KMS-11 (cell line): ENCODE results near the gene MFAP5.
"Not testable (repeated sequence)": the region's sequence is repeated elsewhere in the genome, so short reads cannot be mapped to it uniquely, and the experiment has no call there.

Source experiments
- H2AFZ ChIP-seq: fragments of 200-600 bp; sonication (generic); 2 replicates; pipeline ENCODE4 v1.6.1; 2016; ENCODE audit warnings: antibody characterized with exemption, mixed run types, low read depth
- H3K27ac ChIP-seq: fragments of 200-600 bp; sonication (generic); 2 replicates; pipeline ENCODE4 v1.6.1; 2016; ENCODE audit warnings: mild to moderate bottlenecking, mixed run types
- H3K27me3 ChIP-seq: fragments of 200-600 bp; sonication (generic); 2 replicates; pipeline ENCODE4 v1.6.1; 2017; ENCODE audit warnings: mild to moderate bottlenecking, low read depth, mixed run types, moderate library complexity; ENCODE audit not compliant: insufficient read depth
- H3K36me3 ChIP-seq: fragments of 200-600 bp; sonication (generic); 2 replicates; pipeline ENCODE4 v1.6.1; 2017; ENCODE audit warnings: mild to moderate bottlenecking, mixed run types; ENCODE audit not compliant: insufficient read depth
- H3K4me1 ChIP-seq: fragments of 200-600 bp; sonication (generic); 2 replicates; pipeline ENCODE4 v1.6.1; 2016; ENCODE audit warnings: mild to moderate bottlenecking, low read depth, mixed run types; ENCODE audit not compliant: poor library complexity, severe bottlenecking
- H3K4me2 ChIP-seq: fragments of 200-600 bp; sonication (generic); 2 replicates; pipeline ENCODE4 v1.7.0; 2016; ENCODE audit warnings: mild to moderate bottlenecking, mixed run types
- H3K4me3 ChIP-seq: fragments of 200-600 bp; sonication (generic); IDR thresholded peaks from 2 replicates; pipeline ENCODE4 v1.6.1; 2017; ENCODE audit warnings: low read depth, low read length, mixed read lengths; ENCODE audit not compliant: insufficient read depth
- H3K79me2 ChIP-seq: fragments of 200-600 bp; sonication (generic); 2 replicates; pipeline ENCODE4 v1.6.1; 2016; ENCODE audit warnings: low read depth, mixed run types; ENCODE audit not compliant: insufficient read depth
- H3K9ac ChIP-seq: fragments of 200-600 bp; sonication (generic); 2 replicates; pipeline ENCODE4 v1.6.1; 2016; ENCODE audit warnings: mild to moderate bottlenecking, mixed run types
- H4K20me1 ChIP-seq: fragments of 200-600 bp; sonication (generic); 2 replicates; pipeline ENCODE4 v1.6.1; 2016; ENCODE audit warnings: mild to moderate bottlenecking, mixed run types; ENCODE audit not compliant: insufficient read depth
- TF ChIP-seq, protein P1 (sequence below): fragments of 200-600 bp; sonication (generic); conservative IDR thresholded peaks from 2 replicates; pipeline ENCODE4 v1.6.1; 2017; ENCODE audit warnings: low read depth, mild to moderate bottlenecking, antibody characterized with exemption, low read length, moderate library complexity, mixed read lengths

Gene MFAP5

DNA sequence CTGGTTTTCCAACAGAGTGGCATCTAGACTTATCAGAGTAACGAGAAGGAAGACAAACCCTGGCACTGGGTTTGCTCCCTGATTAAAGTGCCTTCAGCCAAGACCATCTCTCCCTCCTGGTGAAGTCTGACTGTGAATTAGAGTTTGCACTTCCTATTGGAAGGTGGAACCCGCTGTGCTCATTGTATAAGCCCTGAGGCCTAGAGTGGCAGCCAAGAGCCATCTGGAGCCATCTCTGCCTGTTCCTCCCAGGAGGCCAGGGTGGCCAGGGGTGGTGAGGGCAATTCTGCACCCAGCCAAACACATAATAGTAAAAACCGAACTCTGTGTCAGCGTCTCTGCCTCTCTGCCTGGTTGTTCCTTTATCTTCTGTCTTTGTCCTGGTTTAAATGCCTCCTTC is 25.0 kb downstream of the MFAP5 start:
- Histone ChIP-seq H3K4me2 (no peak overlapping the region), H3K27ac (no peak overlapping the region), H4K20me1 (no peaks in the 10 kb centered on the region), H3K79me2 (no peaks in the 10 kb centered on the region), H3K4me3 (no peak overlapping the region), H3K9ac (no peak overlapping the region), H2AFZ (no peak overlapping the region), H3K4me1 (no peaks in the 10 kb centered on the region), H3K36me3 (no peaks in the 10 kb centered on the region), H3K27me3 (no peaks in the 10 kb centered on the region)
- TF ChIP-seq, protein P1, sequence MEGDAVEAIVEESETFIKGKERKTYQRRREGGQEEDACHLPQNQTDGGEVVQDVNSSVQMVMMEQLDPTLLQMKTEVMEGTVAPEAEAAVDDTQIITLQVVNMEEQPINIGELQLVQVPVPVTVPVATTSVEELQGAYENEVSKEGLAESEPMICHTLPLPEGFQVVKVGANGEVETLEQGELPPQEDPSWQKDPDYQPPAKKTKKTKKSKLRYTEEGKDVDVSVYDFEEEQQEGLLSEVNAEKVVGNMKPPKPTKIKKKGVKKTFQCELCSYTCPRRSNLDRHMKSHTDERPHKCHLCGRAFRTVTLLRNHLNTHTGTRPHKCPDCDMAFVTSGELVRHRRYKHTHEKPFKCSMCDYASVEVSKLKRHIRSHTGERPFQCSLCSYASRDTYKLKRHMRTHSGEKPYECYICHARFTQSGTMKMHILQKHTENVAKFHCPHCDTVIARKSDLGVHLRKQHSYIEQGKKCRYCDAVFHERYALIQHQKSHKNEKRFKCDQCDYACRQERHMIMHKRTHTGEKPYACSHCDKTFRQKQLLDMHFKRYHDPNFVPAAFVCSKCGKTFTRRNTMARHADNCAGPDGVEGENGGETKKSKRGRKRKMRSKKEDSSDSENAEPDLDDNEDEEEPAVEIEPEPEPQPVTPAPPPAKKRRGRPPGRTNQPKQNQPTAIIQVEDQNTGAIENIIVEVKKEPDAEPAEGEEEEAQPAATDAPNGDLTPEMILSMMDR, result no peak

DNA sequence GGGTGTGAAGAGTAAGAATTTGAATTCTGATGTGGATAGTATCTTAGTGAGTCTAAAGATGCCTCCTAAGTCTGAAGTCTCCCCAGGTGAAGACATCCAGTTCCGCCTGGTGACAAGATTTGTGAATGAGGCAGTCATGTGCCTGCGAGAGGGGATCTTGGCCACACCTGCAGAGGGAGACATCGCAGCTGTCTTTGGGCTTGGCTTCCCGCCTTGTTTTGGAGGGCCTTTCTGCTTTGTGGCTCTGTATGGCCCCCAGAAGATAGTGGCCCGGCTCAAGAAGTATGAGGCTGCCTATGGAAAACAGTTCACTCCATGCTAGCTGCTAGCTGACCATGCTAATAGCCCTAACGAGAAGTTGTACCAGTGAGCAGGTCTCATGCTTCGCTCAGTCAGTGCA is 25.4 kb downstream of the MFAP5 start:
- H3K4me3 ChIP-seq, result no peak overlapping the region
- H3K27me3 ChIP-seq, result no peaks in the 10 kb centered on the region
- no peaks in the 10 kb centered on the region for H4K20me1 ChIP-seq
- H3K27ac ChIP-seq, result no peak overlapping the region
- H3K79me2 ChIP-seq, result no peaks in the 10 kb centered on the region
- H3K36me3 ChIP-seq, result no peaks in the 10 kb centered on the region
- no peaks in the 10 kb centered on the region for H3K4me1 ChIP-seq
- TF ChIP-seq, protein P1, result no peak
- no peak overlapping the region for H3K9ac ChIP-seq
- no peak overlapping the region for H3K4me2 ChIP-seq
- H2AFZ ChIP-seq, result no peak overlapping the region

DNA sequence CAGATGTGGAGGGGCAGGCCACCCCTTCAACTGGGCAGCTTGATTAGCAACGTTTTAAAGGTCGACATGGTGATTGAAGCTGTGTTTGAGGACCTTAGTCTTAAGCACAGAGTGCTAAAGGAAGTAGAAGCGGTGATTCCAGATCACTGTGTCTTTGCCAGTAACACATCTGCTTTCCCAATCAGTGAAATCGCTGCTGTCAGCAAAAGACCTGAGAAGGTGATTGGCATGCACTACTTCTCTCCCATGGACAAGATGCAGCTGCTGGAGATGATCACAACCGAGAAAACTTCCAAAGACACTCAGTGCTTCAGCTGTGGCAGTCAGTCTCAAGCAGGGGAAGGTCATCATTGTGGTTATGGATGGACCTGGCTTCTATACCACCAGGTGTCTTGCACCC is 26.0 kb downstream of the MFAP5 start:
- TF ChIP-seq, protein P1, result no peak
- no peak overlapping the region for H3K9ac ChIP-seq
- H3K4me3 ChIP-seq, result no peak overlapping the region
- H3K4me2 ChIP-seq, result no peak overlapping the region
- no peak overlapping the region for H2AFZ ChIP-seq
- H3K79me2 ChIP-seq, result no peaks in the 10 kb centered on the region
- H3K27me3 ChIP-seq, result no peaks in the 10 kb centered on the region
- no peak overlapping the region for H3K27ac ChIP-seq
- no peaks in the 10 kb centered on the region for H4K20me1 ChIP-seq
- no peaks in the 10 kb centered on the region for H3K4me1 ChIP-seq
- no peaks in the 10 kb centered on the region for H3K36me3 ChIP-seq

DNA sequence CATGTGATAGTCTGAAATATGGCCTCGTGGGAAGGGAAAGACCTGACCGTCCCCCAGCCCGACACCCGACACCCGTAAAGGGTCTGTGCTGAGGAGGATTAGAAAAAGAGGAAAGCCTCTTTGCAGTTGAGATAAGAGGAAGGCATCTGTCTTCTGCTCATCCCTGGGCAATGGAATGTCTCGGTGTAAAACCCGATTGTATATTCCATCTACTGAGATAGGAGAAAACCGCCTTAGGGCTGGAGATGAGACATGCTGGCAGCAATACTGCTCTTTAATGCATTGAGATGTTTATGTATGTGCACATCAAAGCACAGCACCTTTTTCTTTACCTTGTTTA is 26.6 kb downstream of the MFAP5 start:
- not testable (repeated sequence) for H3K4me2 ChIP-seq, H3K4me3 ChIP-seq, H2AFZ ChIP-seq, H3K79me2 ChIP-seq, H3K4me1 ChIP-seq, H3K27ac ChIP-seq, H3K36me3 ChIP-seq, H4K20me1 ChIP-seq, H3K27me3 ChIP-seq, H3K9ac ChIP-seq

DNA sequence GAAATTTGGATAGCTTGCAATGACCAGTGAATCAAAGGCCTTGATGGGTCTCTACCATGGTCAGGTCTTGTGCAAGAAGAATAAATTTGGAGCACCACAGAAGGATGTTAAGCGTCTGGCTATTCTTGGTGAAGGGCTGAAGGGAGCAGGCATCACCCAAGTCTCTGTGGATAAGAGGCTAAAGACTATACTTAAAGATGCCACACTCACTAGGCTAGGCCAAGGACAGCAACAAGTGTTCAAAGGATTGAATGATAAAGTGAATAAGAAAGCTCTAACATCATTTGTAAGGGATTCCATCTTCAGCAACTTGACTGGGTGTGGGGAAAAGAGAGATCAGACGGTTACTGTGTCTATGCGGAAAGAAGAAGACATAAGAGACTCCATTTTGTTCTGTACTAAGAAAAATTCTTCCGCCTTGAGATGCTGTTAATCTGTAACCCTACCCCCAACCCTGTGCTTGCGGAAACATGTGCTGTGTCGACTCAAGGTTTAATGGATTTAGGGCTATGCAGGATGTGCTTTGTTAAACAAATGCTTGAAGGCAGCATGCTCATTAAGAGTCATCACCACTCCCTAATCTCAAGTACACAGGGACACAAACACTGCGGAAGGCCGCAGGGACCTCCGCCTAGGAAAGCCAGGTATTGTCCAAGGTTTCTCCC is 27.2 kb downstream of the MFAP5 start:
- not testable (repeated sequence) for H3K4me1 ChIP-seq, H2AFZ ChIP-seq, H3K27ac ChIP-seq, H3K36me3 ChIP-seq, H3K9ac ChIP-seq, H4K20me1 ChIP-seq, H3K79me2 ChIP-seq, H3K4me3 ChIP-seq, H3K27me3 ChIP-seq, H3K4me2 ChIP-seq
